GM10847 (cell line): ENCODE measurements around the gene EPB41L4A.

ENCODE experiments used
- POLR2A ChIP-seq: IDR thresholded peaks from 2 replicates; pipeline ENCODE4 v1.6.1; 2011; ENCODE audit not compliant: insufficient read length; ENCODE audit errors: extremely low read depth

EPB41L4A gene

DNA sequence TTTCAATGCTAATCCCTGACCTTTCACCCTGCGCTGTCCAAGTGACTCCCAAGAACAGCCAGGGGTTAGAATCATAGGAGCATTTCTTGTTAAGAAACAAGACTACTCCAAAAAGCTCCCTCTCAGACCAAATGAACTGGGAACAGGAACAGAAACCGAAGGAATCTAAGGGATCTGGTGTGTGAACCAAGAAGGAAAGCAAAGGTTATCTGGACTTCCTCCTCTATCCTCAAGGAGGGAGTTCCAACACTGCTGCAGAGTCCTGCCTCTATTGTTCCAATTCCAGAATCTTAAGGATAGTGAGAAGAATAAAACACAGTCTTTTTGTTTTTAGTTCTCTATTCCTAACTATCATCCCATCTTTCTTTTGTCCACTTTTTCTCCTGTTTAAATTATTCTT, 87.2 kb downstream of the EPB41L4A start:
- TF ChIP-seq POLR2A = no peak

DNA sequence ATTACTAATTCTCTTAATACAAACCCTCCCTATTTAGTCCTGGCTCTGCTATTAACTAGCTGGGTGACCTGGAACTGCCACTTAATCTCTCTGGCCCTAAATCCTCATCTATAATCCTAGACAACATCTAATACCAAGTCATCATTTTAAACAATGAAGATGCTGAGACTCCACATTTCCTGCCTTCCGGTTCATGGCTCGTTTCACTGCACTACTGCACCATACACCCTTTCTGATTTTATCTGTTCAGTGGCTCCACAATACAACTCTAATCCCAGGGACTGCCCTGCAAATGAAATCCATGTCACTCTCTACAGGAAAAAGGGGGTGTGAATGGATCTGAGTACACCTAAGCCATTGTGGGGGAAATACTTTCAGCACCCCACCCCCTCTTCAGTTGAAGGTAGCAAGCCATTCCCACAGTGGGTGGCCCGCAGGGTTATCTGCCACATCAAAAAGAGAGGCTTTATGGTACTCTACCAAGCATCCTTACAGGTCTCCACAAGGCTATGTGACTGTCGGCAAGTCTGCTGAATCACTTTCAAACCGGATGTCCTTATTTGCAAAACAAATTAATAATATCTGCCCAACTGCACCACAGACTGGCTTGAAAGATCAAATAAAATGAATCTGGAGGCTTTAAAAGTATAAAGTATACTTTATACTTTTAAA, 89.5 kb downstream of the EPB41L4A start:
- TF ChIP-seq POLR2A = no peak

DNA sequence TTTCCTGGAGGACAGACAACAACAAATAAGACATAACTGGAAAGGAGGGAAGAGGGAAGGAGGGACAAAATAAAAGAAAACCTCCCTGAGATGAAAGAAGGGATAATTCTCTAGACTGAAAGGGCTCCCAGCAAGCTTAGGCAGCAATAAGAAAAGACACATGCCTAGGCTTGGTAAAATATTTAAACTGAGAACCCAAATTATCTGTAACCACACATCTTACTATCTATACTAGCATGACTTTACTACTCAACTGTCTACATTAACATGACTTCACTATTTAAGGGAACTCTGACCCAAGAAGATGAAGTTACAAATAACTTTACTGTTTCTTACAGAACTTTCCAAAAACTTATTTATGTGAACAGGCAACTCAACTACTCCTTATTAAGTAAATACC, 95.9 kb downstream of the EPB41L4A start:
- TF ChIP-seq POLR2A = no peak

DNA sequence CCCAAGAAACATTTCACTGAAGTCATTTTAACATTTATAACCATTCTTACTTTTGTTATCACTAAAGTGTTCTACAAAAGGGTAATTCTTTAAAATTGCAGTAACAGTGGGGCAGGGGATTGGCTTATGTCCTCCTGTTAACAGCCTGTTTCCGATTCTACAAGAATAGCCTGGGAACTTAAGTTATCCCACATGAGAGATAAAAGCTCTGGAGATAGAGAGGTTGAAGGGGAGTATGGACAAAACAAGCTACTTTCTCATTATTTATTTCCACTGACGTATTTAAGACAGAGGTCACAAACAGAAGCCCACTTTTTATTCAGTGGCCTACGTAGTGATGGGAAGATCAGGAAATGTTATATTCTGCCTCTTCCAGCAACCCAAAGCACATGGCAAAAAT, 98.7 kb downstream of the EPB41L4A start:
- TF ChIP-seq POLR2A = no peak

DNA sequence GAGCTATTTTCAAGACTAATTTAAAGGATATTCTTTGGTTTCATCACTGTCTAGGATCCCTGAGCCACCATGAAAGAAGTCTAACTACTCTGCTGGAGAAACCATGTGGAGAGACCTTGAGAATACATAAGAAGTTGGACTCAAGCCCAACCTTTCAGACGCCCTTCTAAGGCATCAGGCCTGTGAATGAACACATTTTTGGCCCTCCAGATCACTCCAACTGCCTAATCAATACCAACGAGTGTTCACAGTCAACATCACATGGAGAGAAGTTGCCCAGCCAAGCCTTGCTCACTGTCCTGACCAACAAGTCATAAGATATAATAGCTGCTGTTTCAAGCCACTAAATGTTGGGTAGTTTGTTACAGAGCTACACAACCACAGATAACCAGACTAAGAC, 100.7 kb downstream of the EPB41L4A start:
- no peak for TF ChIP-seq POLR2A

DNA sequence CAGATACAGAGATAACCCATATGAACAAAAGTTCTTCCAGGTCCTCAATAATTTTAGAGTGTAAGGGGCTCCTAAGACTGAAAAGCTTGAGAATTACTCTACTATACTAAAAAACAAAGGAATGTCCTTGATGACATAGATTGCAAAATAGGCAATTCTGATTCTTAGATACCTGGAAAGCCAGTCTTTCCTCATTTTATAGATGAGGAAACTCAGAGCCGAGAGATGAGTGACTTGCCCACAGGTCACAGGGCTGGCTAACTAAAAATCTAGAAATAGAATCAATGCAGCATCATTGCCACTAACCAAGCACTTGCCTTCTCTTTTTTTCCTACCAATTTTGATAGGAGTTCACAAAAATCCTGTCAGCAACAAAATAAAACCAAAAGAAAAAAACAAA, 101.2 kb downstream of the EPB41L4A start:
- no peak for TF ChIP-seq POLR2A

DNA sequence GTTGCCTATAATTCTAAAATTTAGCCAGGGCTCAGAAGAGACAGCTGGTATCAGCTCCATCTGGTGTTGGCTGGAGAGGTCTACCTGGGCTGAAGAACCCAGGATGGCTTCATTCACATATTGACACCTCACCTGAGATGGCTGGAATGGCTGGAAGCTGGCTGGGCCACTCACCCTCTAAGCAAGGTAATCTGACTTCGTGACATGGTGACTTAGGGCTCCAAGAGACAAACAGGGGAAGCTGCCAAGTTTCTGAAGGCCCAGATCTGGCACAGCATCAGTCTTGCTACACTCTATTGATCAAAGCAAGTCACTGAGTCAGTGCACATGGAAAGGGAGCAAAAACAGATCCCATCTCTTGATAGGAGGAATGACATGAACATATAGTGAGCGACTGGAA, 102.3 kb downstream of the EPB41L4A start:
- TF ChIP-seq POLR2A = no peak

DNA sequence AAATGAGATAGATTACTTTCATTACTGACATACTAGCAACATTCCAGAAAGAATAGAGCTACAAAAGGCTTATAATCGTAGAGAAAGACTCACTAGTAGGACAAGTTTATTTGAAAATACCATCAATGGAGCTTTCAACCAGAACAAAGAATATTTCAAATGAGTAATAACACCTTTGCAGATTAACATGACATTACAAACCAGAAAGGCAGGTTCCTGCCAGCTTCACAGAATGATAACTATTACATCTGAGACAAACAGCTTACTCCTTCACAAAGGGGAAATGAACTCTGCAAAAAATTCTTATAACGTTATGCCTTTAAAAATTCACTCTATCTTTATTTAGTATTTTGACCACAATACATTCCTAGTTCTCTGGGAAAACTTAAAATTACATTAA, 103.1 kb downstream of the EPB41L4A start:
- TF ChIP-seq POLR2A = no peak

DNA sequence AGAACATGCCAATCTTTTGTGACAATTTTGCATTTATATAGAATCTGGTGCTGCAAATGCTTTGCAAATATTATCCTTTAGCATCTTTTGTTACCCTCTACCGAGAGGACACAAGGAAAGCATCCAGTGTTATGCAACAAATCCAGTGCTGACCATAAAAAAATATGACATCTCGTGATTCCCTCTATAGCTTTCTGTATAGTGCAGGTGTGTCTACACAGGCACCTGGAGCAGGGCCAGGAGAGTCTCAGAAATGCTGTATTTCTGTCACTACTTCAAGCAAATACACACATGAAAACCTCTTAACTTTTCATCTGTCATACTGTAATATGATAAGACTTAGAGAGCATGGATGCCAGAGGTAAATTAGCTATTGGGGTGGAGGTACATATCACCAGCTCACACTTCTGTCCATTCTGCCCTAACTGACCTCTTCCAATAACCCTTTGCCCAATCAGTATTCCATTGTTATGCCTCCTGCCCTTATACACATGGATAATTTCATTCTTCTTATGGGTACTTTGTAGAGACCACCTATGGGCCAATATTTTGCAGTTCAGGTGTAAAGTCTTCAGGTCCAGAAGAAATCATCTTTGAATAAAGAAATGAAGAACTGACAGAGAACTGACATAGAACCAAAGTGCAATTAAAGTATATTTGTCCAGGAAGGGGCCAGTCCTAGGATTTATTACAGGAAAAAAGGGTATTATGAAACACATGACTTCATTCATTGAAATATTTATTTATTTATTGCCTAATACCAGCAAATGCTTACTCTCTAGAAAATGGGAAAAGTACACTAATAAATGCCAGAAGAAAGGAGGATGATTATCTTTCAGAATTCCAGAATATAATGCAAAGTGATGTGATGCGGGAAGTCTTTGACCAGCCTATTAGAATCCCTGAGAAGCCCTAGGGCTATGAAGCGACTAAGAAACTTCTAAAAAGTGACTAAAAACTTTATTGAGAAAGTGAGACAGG, 106.5 kb downstream of the EPB41L4A start:
- TF ChIP-seq POLR2A = no peak

DNA sequence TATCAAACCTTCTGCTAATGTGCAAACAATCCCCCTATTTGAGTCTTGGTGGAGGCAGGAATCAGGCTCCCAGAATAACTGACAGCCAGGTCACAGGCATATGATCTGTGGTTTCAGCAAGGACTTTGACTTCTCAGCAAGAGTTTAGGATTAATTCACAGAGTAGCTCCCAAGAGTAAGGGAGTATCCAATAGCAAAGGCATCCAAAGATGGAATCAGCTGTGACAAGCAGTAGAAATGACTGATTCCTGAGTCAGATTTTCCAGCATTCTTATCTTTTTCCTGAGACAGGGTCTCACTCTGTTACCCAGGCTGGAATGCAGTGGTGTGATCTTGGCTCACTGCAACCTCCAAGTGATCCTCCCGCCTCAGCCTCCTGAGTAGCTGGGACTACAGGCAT, 108.3 kb downstream of the EPB41L4A start:
- TF ChIP-seq POLR2A = no peak

DNA sequence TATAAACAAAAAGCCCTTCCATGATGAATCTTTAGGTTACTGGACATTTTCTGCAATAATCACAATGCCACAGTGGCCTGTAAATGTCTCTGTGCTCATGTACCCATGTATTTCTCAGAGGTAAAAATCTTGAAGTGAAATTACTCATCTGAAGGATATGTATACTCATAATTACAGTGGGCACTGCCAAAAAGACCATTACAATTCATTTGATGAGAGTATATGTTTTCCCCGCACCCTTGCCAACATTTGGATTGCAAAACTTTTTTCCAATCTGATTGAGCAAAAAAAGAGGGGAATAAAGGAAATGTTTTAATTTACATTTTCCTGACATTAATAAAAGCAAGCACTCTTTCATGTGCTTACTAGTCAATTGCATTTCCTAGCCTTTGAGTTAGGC, 110.5 kb downstream of the EPB41L4A start:
- TF ChIP-seq POLR2A = no peak

DNA sequence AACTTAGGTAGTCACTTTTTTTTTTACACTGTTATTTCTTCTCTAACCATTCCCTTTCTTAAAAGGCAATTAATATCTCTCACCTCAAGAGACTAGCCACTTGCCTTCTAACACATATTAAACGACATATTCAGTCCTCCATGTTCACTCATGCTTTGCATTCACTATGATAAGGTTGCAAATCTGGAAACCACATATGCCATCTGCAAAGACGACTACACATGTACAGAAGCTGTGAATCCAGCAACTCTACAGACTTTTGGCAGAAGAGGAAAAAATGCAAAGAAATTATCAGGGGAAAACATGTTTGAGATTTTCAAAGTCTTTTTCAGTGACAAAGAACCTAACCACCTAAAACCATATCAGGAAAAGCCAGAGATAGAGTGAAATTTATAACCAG, 112.1 kb downstream of the EPB41L4A start:
- no peak for TF ChIP-seq POLR2A

DNA sequence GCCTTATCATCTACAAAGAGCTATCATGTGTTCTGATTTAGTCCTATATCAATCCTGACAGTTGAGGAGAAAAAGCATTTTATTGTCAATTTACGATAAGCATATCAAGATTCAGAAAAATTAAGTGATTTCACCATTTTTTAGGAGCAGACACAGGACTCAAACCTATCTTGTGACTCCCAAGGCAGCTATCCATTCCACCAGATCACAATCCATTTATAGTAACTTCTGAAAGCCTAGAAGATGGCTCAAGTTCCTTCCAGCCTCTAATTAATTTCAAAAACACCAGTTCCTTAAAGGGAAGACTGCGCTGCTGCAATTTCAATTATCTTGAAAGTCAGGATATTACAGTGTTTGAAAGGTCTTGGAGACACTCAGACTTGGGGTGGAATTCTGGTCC, 114.3 kb downstream of the EPB41L4A start:
- no peak for TF ChIP-seq POLR2A

DNA sequence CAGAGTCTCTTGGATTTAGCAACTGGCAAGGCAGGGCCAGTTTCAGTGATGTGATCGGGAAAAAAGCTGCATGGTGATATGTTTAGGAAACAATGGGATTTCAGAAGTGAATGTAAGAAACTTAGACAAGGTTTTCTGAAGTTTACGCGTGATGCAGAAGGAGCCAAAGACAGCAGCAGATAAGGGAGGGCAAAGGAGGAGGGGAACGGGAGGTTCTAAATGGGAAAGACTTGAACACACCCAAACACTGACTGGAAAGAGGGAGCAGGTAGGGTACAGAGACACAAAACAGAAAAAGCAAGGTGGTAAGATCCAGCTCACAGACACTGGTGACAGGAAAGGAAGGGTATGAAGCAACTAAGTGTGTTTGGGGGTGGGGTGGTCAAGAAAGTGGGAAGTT, 115.4 kb downstream of the EPB41L4A start:
- no peak for TF ChIP-seq POLR2A

DNA sequence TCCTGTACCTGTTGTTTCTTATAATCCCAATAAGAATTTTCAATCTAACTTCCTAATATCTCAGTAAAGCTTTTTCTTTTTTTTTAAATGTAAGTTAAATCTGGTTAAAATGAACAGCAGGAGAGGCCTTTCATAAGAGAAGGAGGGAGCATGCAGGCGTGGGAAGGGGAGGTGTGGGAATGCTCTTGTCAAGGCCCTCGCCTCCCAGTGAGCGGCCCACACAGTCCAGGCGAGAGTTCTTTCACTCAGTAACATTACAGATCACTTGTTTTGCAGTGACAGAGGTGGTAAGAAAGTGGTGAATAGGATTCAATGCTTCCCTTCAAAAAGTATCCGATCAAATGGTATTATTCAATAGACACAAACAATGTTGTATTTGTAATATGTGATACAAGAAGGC, 125.0 kb downstream of the EPB41L4A start:
- no peak for TF ChIP-seq POLR2A

DNA sequence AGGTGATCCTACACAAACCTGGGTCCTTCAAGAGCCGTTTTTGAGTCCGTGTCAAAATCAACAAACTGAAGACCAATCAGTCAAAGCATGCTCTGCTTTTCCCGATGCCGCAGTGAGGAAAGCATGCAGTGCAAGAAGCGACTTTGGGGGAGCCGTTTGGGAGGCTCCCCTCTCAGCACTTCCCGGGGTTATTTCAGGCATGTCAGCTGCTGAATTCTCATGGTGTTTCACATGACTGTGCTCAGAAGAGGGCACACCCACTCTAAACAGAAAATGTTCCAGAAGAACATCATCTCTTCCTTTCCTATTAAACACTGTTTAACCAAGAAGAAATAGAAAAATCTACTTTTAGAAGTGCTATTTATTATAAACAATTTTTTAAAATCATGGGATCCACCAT, 125.5 kb downstream of the EPB41L4A start:
- no peak for TF ChIP-seq POLR2A
